AG09309 (cell line): ENCODE results near the gene ILK.

Experiments used
- DNase-seq: peaks from one replicate; pipeline ENCODE4 v3.0.0-alpha.2; 2010; ENCODE audit warnings: low read depth
- H3K4me3 ChIP-seq: 2 replicates; pipeline ENCODE4 v1.5.1; 2011; ENCODE audit warnings: mild to moderate bottlenecking, low read depth, low read length, moderate library complexity; ENCODE audit not compliant: control insufficient read depth
- CTCF ChIP-seq: IDR thresholded peaks from 2 replicates; pipeline ENCODE4 v1.5.1; 2011; ENCODE audit warnings: mild to moderate bottlenecking, low read depth, low read length, inconsistent platforms; ENCODE audit not compliant: insufficient read depth, control insufficient read depth; ENCODE audit errors: missing control alignments

Gene ILK

GRCh38 chr11:6655790-6656583, 52.4 kb downstream of the ILK start, which contains the start of gene DCHS1:
DCHS1 (minus strand) TSS chr11:6655809; CDS start chr11:6641613, 14,196 bp downstream.
- TF ChIP-seq CTCF: no peak
- no peak for DNase-seq
- H3K4me3 ChIP-seq: peak within 1 kb of the TSS; percentile 54

GRCh38 chr11:6656584-6656915, 53.0 kb downstream of the ILK start:
- no peak overlapping the region for H3K4me3 ChIP-seq
- TF ChIP-seq CTCF: no peak
- no peak for DNase-seq

GRCh38 chr11:6656936-6657335, 53.4 kb downstream of the ILK start:
- no peak for DNase-seq
- H3K4me3 ChIP-seq: no peak overlapping the region
- no peak for TF ChIP-seq CTCF

- TF ChIP-seq CTCF: no peak
- H3K4me3 ChIP-seq: no peak overlapping the region
- no peak for DNase-seq
These were observed 53.8 kb downstream of the ILK start for GRCh38 chr11:6657346-6657745.

GRCh38 chr11:6658647-6659046, 55.1 kb downstream of the ILK start:
- no peak for TF ChIP-seq CTCF
- no peak for DNase-seq
- H3K4me3 ChIP-seq: no peak overlapping the region
